HG02840 (cell line): ENCODE data around the gene GNAI2.
A peak's percentile ranks its signal among the peaks of the same experiment; 100 is the strongest.
"Not testable (repeated sequence)": the region's sequence is repeated elsewhere in the genome, so short reads cannot be mapped to it uniquely, and the experiment has no call there.

Experiments
- ATAC-seq: cut with Tn5 transposase; IDR thresholded peaks from one replicate; pipeline ENCODE4 v1.9.1; 2021; ENCODE audit warnings: mild to moderate bottlenecking, moderate library complexity, moderate number of reproducible peaks; ENCODE audit not compliant: unreplicated experiment, low FRiP score

GNAI2 gene

DNA sequence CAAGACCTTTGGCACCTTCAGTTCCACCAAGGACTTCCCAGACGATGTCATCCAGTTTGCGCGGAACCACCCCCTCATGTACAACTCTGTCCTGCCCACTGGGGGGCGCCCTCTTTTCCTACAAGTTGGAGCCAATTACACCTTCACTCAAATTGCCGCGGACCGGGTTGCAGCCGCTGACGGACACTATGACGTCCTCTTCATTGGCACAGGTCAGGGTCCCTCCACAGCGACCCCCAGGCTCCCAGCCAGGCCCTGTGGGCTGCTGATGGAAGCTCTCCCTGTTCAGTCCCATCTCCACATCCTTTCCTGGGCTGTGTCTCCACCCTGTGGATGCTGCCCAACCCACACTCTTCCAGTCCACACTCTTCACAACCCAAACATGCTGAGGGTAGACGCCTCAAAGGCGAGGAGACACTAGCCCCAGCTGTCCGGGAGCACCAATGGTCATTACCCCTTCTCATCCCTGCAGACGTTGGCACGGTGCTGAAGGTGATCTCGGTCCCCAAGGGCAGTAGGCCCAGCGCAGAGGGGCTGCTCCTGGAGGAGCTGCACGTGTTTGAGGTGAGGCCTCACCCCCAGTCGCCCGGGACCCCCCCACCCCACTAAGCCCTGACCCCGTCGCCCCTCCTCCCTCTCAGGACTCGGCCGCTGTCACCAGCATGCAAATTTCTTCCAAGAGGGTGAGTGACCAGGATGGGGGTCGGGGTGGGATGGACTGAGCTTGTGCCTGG is 38.5 kb downstream of the GNAI2 start:
- ATAC-seq: no peak

GRCh38 chr3:50275141-50275995 is 39.4 kb downstream of the GNAI2 start:
- no peak for ATAC-seq

DNA sequence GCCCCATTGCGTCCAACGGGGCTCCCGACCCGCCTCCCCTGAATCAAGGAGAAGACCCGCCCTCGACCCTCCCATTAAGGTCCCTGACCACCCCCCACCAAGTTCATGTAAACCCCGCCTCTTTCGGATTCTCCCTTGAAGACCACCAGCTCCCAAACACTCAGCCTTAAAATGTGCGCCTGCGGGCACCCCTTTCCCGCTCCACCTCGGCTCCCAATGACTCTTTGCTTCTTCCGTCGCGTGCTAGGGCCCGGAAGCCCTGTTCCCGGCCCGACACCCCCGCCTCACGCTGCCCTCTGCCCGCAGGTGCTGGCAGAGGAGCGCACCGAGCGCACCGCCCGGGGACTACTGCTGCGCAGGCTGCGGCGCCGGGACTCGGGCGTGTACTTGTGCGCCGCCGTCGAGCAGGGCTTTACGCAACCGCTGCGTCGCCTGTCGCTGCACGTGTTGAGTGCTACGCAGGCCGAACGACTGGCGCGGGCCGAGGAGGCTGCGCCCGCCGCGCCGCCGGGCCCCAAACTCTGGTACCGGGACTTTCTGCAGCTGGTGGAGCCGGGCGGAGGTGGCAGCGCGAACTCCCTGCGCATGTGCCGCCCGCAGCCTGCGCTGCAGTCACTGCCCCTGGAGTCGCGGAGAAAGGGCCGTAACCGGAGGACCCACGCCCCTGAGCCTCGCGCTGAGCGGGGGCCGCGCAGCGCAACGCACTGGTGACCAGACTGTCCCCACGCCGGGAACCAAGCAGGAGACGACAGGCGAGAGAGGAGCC is 40.2 kb downstream of the GNAI2 start:
- no peak for ATAC-seq

GRCh38 chr3:50276762-50277101 is 40.7 kb downstream of the GNAI2 start:
- ATAC-seq: no peak

DNA sequence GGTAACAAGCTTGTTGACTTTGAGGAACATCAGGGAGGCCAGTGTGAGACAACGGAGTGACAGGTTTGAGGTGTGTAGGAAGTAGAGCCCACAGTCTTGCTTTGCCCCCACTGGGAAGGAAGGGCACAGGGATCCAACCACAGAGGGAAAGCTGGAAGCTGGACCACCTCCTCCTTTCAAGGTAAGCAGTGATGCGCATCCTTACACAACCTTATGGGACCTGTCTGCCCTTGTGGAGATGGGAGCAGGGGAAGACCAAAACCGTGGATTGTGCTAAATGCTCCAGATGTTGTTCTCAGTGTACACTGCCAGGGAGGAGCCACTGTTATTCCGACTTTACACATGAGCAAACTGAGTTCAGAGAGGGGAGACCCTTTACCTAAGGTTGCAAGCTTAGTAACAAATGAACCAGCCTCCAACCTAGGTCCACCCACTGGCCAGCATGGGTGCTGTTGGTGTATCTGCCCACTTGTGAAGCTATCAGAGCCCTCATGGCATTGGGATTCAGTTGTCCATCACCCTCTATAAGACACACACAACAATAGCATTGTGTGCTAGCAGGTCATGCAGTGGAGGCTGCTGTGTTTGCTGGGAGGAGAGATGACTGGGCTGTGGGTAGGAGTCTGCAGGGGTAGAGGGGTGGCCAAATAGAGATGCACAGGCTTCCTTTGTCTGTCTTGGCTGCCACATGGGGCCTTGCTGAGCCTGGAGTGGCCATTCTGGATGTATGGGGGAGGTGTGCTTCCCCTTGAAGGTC is 42.3 kb downstream of the GNAI2 start:
- ATAC-seq: no peak

DNA sequence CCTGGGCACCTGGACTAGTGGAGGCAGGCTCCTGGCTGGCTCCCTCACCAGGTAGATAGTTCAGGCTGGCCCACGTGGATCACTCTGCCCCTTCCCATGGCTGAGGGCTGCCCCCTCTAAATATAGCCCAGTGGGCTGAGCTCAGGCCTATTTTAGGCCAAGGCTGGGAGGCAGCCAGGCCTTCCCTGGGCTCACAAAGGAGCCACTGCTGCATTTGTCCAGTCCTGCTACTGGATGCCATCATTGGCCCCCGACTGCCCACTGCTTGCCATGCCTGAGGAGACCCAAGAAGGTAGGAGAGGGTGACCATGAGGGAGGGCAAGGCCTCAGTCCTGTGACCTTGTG is 42.8 kb downstream of the GNAI2 start, which contains the start of gene LSMEM2:
Gene LSMEM2, plus strand, starts transcription at position 208 of the 345 bp plus-strand sequence. Its CDS starts 27 bp downstream, at position 235.
- ATAC-seq: no peak

DNA sequence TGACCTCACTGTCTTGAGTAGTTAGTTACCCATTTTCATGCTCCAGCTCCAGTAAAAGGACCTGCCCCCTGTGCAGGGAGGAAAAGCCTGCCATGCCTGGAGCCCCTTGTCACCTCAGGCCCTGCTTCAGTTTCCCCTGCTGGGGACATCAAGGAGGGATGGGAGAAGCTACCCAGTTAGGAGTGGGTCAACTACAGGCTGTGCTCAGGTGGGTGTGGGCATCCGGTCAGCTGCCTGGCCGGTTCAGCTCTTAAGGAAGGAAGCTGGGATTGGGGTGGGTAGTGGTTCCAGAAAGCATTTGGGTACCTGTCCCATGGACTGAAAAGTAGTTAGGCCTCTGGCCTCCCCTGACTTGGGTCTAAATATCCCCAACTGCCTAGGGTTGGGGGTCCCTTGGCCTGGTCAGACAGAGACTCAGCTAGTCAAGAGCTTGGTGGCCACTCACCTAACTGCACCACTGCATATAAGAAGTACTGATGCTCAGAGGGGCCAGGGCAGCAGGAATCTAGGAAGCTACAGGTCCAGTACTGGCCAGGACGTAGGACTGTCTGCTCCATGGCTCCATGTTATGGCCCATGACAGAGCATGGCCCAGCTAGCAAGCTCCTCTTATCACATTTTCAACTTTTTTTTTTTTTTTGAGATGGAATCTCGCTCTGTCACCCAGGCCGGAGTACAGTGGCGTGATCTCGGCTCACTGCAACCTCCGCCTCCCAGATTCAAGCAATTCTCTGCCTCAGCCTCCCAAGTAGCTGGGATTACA is 43.4 kb downstream of the GNAI2 start:
- no peak for ATAC-seq

- not testable (repeated sequence) for ATAC-seq
Measured at GRCh38 chr3:50284121-50284520, 48.1 kb downstream of the GNAI2 start.

GRCh38 chr3:50286322-50287227 is 50.6 kb downstream of the GNAI2 start:
- no peak for ATAC-seq

DNA sequence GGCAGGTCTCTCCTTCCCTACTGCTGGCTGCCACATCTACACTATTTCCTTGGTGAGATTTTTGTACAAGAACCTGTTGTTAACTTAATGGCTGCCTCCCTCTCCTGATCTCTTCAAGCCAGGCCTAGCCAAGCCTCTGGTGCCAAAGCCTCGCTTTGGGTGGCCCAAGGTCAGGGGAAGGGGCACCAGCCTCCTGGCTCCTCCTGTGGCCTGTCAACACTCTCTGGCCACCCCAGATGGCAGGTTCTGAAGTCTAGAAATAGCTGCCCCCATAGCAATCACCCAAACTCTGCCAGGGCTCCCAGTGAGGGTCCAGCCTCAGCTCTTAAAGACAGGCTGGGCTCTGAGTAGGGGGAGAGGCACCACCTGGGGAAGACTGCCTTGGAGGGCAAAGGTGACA is 51.3 kb downstream of the GNAI2 start:
- ATAC-seq: no peak

GRCh38 chr3:50288387-50289007 is 52.5 kb downstream of the GNAI2 start:
- ATAC-seq: no peak

DNA sequence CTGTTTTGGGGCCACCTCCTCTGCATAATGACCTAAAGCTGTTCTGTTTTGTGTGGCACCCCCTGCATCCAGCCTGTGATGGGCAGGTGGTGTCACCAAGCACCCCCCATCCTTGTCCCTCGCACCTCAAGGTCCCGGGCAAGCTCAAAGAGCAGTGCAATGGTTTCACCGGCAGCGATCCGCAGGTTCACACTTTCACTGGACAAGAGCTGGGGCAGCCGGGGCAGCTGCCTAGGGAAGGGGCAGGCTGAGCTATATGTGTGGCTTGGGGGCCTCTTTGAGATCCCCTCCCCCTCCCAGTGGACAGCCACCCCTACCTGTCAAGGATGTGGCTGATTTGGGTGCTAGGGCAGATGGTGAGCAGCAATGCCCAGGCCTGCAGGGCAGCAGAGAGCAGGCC is 53.1 kb downstream of the GNAI2 start:
- ATAC-seq: no peak

- ATAC-seq: no peak
Measured at GRCh38 chr3:50290161-50290641, 54.2 kb downstream of the GNAI2 start.

DNA sequence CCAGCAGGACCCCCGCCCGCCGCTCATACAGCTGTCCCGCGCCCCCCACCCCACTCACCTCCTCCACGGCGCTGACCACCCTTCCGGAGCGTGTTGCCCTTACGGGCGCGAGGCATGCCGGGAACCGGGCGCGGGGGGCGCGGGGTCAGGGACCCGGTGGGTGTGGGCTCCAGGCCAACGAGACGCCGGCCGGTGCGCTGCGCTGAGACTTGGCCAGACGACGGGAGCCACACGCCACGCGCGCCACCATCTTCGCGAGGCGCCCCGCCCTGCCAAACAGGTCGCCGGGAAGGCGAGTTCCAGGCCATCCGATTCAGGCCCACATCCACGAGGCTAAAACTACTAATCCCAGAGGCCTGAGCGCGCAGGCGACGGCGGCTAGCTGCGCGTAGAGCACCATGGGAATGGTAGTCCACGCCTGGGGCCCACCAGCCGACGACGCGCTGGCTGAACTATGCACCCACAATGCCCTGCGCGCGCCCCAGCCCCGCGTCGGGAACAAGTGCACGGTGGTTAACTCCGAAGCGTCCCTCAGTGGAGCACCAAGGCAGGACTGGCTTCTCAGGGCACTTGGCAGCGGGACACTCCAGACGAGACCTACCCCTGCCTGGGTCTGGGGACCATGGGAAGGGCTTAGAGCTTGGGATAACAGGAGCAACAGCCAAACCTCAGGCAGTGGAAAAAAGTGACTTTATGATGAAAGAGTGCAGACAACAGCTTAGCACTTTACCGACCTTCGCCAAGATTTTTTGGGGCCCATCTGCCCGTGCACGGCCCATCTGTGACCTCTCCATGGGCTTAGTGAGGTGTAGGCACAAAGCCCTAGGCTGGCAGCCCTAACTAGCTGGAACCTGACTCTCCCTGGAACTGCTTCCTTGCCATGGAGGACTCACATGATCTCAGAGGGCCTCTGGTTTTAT is 56.4 kb downstream of the GNAI2 start, which contains the start of gene IFRD2:
Gene IFRD2, minus strand, starts transcription at position 271 of the 920 bp plus-strand sequence. Its CDS starts 155 bp downstream, at position 116.
- peak; percentile 89 for ATAC-seq

DNA sequence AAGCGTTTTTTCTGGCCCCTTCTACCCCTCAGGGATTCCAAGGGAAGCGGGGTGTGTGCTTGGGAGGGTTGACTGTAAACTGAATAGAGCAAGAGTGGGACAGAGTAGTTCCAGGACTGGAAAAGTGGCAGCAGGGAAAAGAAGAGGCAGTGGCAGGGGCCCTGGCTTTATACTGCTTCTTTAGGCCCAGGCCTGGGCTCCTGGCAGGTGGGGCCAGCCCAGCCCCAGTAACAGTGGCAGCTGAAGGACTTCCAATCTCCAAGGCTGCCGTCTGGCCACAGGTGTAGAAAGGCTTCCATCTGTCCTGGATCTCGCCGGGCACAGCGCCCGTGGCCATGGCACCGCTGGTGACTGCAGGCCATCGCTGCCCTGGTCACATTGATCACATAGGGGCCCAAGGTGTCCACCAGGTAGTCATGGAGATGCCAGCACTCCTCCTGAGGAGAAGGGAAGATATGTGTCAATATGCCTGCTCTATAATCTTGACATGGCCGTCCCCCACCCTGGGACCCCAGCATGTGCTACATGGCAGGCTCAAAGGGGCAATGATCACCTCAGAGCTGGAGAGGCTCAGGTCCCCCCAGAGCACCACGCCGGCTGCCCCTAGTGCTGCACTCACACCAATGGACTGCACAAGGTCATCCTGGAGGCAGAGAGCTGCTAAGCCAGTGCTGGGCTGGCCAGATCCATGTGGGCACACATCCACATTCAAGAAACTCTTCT is 57.2 kb downstream of the GNAI2 start:
- no peak for ATAC-seq

DNA sequence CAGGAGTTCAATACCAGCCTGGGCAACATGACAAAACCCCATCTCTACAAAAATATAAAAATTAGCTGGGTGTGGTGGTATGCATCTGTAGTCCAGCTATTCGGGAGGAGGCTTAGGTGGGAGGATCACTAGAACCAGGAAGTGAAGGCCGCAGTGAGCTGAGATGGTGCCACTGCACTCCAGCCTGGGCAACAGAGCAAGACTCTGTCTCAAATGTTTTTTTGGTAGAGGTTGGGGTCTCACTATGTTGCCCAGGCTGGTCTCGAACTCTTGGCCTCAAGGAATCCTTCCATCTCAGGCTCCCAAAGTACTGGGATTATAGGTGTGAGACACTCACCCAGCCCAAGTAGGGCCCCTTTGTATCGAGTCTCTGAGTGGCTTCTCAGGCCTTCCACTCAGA is 58.1 kb downstream of the GNAI2 start:
- no peak for ATAC-seq
